Mucosa of descending colon (tissue), 3 donors: ENCODE measurements around the gene PKD1L1. TPM values are rescaled to one million over a fixed set of nuclear protein-coding genes. Genes with fewer than 3 reads are reported as not detected.

Experiments
- ATAC-seq: fragments of 200-7000 bp; cut with Tn5 transposase; one replicate; pipeline ENCODE4 v1.9.1; 2020; ENCODE audit warnings: mild to moderate bottlenecking, moderate library complexity
- DNase-seq, 3 donors: peaks; one replicate each; pipeline ENCODE4 v3.0.0-alpha.2; 2020
- H3K36me3 ChIP-seq: fragments of 200-600 bp; one replicate; pipeline ENCODE4 v1.8.0; 2021; ENCODE audit warnings: low read depth, mild to moderate bottlenecking
- H3K4me1 ChIP-seq: fragments of 200-600 bp; one replicate; pipeline ENCODE4 v1.8.0; 2021; ENCODE audit warnings: low read depth, mild to moderate bottlenecking
- H3K4me3 ChIP-seq: fragments of 200-600 bp; one replicate; pipeline ENCODE4 v1.8.0; 2021; ENCODE audit warnings: mild to moderate bottlenecking
- H3K9me3 ChIP-seq: fragments of 200-600 bp; one replicate; pipeline ENCODE4 v1.8.0; 2021; ENCODE audit warnings: mild to moderate bottlenecking
- intact Hi-C, 2 donors: fragments of 100-400 bp; cut with DNase I in 1 of 2; cut with micrococcal nuclease in 1 of 2; formaldehyde crosslinking; loops; one replicate each; pipeline versions ENCODE4 v1.11.0 to v1.11.1; 2022; cut with DNase I, micrococcal nuclease
- total RNA-seq, 3 donors: library from RNA; stranded (reverse); fragmentation: NEBNext Ultra II Directional in 2 of 3; extraction: Animal tissue kit (Norgen Biotek cat#: 25700) in 2 of 3; gene quantifications; one replicate each; pipeline versions ENCODE4 v1.2.1 to v1.2.4, GENCODE V29; 2021 to 2023
- TF ChIP-seq, protein P1 (sequence below): fragments of 200-600 bp; IDR thresholded peaks from one replicate; pipeline ENCODE4 v1.8.0; 2022; ENCODE audit warnings: antibody characterized with exemption, mild to moderate bottlenecking
- donor health status: DM: no; HTN: no; CAD: no; lungs with moderate emphysema.
- donor health status: DM: no; HTN: no; CAD: no.
- donor health status: DM: no; HTN: yes; CAD: no.

PKD1L1 gene
- total RNA-seq, 3 donors from 2014 or later = 0.60 to 0.95 (median 0.61) TPM

DNA sequence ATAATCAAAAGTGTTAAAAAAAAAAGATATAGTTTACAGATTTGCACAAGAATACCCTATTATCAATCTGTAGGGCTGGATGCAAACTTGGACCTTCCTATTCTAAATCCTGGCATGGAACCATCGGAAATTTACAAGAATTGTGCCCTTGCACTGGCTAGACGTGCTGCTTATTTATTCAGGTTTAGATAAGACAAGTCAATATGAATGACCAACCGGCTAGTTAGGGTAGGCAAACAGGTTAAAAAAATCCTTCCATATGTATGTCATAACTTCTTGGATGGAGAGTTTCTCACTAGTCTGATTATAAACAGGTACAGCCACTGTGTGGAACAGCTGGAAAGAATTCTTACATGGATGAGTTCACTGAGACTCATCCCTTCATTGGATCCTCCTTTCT is 41.4 kb downstream of the PKD1L1 start:
- Histone ChIP-seq H3K4me1 (no peaks in the 10 kb centered on the region), H3K9me3 (no peaks in the 10 kb centered on the region), H3K36me3 (no peaks in the 10 kb centered on the region), H3K4me3 (no peak overlapping the region)
- DNase-seq (no peak), ATAC-seq (no peak)
- intact Hi-C loops = no loop called here
- TF ChIP-seq, protein P1, sequence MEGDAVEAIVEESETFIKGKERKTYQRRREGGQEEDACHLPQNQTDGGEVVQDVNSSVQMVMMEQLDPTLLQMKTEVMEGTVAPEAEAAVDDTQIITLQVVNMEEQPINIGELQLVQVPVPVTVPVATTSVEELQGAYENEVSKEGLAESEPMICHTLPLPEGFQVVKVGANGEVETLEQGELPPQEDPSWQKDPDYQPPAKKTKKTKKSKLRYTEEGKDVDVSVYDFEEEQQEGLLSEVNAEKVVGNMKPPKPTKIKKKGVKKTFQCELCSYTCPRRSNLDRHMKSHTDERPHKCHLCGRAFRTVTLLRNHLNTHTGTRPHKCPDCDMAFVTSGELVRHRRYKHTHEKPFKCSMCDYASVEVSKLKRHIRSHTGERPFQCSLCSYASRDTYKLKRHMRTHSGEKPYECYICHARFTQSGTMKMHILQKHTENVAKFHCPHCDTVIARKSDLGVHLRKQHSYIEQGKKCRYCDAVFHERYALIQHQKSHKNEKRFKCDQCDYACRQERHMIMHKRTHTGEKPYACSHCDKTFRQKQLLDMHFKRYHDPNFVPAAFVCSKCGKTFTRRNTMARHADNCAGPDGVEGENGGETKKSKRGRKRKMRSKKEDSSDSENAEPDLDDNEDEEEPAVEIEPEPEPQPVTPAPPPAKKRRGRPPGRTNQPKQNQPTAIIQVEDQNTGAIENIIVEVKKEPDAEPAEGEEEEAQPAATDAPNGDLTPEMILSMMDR = no peak

DNA sequence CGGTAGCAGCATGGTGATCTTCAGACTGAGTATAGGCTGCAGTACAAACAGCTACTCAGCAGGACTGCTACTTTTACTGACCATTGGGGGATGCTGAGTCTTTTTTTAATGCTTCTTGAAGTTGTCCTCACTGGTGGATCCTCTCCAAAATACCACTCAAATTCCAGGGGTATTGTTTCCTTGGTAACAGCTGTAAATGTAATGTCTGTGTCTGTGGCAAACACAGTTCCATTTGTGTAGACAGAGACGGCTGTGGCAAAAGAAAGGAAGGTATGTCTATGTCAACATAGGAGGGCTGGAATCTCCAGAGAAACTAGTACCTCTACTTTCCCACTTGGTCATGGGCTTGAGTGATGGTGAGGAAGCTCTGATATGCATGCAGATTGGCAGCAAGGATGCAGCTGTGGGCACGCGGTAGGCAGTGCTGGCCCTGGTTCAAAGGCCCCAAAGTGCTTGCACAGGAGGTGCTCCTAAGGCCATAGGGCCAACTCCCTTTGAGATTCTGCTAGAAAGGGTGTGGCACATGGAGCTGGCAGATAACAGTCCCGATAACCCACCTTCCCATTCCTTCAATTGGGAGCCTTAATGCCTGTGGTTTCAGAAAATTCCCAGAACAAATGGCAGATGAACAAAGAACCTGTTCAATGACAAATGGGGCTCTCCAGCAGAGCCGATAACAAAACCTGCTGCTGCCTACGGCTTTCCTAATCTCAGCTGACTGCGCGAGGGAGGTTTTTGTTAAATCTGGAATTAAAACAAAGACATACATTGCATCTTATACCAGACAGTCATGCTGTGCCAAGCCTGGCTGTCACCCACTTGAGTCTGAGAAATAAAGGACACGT is 43.0 kb downstream of the PKD1L1 start:
- H3K36me3 ChIP-seq = no peaks in the 10 kb centered on the region
- H3K4me3 ChIP-seq = no peak overlapping the region
- DNase-seq = no peak
- H3K4me1 ChIP-seq = no peaks in the 10 kb centered on the region
- H3K9me3 ChIP-seq = no peaks in the 10 kb centered on the region
- intact Hi-C loops = no loop called here
- TF ChIP-seq, protein P1 = no peak
- ATAC-seq = no peak

DNA sequence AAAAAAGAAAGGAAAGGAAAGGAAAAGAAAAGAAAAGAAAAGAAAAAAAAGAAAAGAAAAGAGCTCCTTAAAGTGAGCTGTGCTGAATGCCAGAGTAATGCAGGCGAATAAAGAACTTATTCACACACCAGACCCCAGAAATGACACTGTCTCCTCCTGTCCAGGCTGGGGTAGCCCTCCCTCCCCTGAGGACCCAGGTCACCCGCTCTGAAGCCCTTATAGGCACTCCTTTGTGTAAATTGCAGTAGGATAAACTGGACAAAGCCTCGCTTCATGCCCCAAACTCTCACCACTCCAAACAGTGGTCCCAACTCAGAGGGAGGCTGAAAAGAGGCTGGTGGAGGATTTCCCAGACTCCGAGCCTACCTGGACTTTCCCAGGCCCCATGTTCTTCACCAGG is 46.3 kb downstream of the PKD1L1 start:
- intact Hi-C loops = no loop called here
- ATAC-seq (no peak), DNase-seq (no peak)
- Histone ChIP-seq H3K36me3 (no peaks in the 10 kb centered on the region), H3K4me3 (no peak overlapping the region), H3K4me1 (no peaks in the 10 kb centered on the region), H3K9me3 (no peaks in the 10 kb centered on the region)
- TF ChIP-seq, protein P1 = no peak

DNA sequence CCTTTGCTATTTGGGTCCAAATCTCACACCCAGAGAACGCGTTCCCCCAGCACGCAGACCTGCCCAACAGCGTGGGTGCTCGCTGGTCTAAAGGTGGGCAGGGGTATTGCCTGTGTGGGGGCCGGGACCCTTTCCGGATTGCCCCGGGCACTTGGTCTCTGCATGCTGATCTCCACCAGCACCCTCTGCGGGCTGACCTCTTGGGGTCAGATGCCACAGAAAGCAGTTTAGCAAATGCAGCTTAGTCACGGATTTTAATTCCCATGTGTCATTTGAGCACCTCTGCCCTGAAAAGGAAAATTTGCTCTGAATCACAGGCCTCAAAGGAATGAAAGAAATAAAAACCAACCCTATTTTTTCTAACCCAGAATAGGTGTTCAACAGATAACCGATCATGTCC is 46.7 kb downstream of the PKD1L1 start:
- intact Hi-C loops = no loop called here
- Histone ChIP-seq H3K4me1 (no peaks in the 10 kb centered on the region), H3K9me3 (no peaks in the 10 kb centered on the region), H3K4me3 (no peak overlapping the region), H3K36me3 (no peaks in the 10 kb centered on the region)
- TF ChIP-seq, protein P1 = no peak
- DNase-seq (no peak), ATAC-seq (no peak)

DNA sequence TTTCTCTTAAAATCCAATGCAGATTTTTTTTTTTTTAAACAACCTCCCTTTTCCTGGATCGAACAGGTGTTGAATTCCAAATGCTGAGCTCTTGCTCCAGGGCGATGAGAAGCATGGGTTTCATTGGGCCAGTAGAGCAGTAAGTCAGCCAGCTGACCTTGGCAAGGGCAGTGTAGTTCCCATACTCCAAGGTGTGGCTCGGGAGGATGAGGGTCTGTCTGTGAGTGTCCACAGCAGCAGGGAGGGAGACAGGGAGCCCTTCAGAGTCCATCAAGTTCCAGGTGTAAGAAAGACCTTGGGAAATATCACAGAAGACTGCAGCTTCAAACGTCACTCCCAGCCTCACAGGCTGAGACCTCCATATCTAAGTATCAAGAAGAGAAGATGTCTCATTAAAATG is 50.4 kb downstream of the PKD1L1 start:
- intact Hi-C loops = no loop called here
- DNase-seq (no peak), ATAC-seq (no peak)
- no peaks in the 10 kb centered on the region for H3K4me1 ChIP-seq
- H3K4me3 ChIP-seq = no peak overlapping the region
- no peaks in the 10 kb centered on the region for H3K36me3 ChIP-seq
- H3K9me3 ChIP-seq = no peaks in the 10 kb centered on the region
- TF ChIP-seq, protein P1 = no peak
